Thymus (tissue), 11 donors: ENCODE measurements around the gene VGLL4. TPM values are rescaled to one million over a fixed set of nuclear protein-coding genes. Genes with fewer than 3 reads are reported as not detected.

Source experiments
- DNase-seq, 9 donors: peaks; one replicate each; pipeline ENCODE4 v3.0.0-alpha.2; 2013; ENCODE audit warnings: low spot score in 9 of 9, low read depth in 6 of 9, missing footprints in 1 of 9
- H3K27ac ChIP-seq, 2 donors: one replicate each; pipeline ENCODE4 v1.5.1; 2013; ENCODE audit warnings: control low read depth in 1 of 2, low read depth in 1 of 2, low read length in 1 of 2, mild to moderate bottlenecking in 1 of 2, moderate library complexity in 1 of 2
- H3K27me3 ChIP-seq, 2 donors: one replicate each; pipeline ENCODE4 v1.5.1; 2013; ENCODE audit warnings: low read length in 1 of 2; ENCODE audit not compliant: control insufficient read depth in 2 of 2, insufficient read depth in 1 of 2
- H3K36me3 ChIP-seq, 2 donors: one replicate each; pipeline ENCODE4 v1.5.1; 2013; ENCODE audit warnings: low read length in 1 of 2, mild to moderate bottlenecking in 1 of 2, moderate library complexity in 1 of 2; ENCODE audit not compliant: control insufficient read depth in 2 of 2, insufficient read depth in 2 of 2
- H3K4me1 ChIP-seq, 2 donors: one replicate each; pipeline ENCODE4 v1.5.1; 2013; ENCODE audit warnings: low read length in 2 of 2; ENCODE audit not compliant: control insufficient read depth in 2 of 2, insufficient read depth in 2 of 2
- H3K4me3 ChIP-seq, 2 donors: one replicate each; pipeline ENCODE4 v1.5.1; 2013; ENCODE audit warnings: low read length in 2 of 2, control low read depth in 1 of 2, mild to moderate bottlenecking in 1 of 2
- H3K9me3 ChIP-seq, 2 donors: one replicate each; pipeline ENCODE4 v1.5.1; 2013; ENCODE audit warnings: low read length in 1 of 2, mild to moderate bottlenecking in 1 of 2; ENCODE audit not compliant: control insufficient read depth in 2 of 2, insufficient read depth in 1 of 2
- WGBS: extraction: QIAGEN DNeasy Blood & Tissue Kit; methylation state at CpG from one replicate; pipeline ENCODE4 v1.1.7; 2013; 5-methylcytosine and 5-hydroxymethylcytosine counted together
- polyA plus RNA-seq: library from polyadenylated mRNA; stranded (reverse); fragments of 200-250 nt; gene quantifications from one replicate; pipeline ENCODE4 v1.2.3, GENCODE V29; 2013
- total RNA-seq: library from RNA; stranded (reverse); fragments of 120-200 nt; gene quantifications from one replicate; pipeline ENCODE4 v1.2.4, GENCODE V29; 2013
- donor health status: healthy.

Gene VGLL4
- total and polyA plus RNA-seq, 2 donors, result 47.0 to 49.2 TPM

GRCh38 chr3:11606865-11607440, 36.8 kb downstream of the VGLL4 start:
- H3K4me1 ChIP-seq, result peaks cover 3 to 28% of the 10 kb centered on the region in 2 donors
- WGBS, result 96% methylated on average over 6 of the region's 6 CpGs
- H3K27ac ChIP-seq, result peak overlapping the region in 1 of 2 donors; percentile 46

GRCh38 chr3:11606090-11606784, 37.5 kb downstream of the VGLL4 start:
- H3K4me1 ChIP-seq, result peaks cover 4 to 33% of the 10 kb centered on the region in 2 donors
- no peaks in the 10 kb centered on the region for H3K9me3 ChIP-seq
- 91% methylated on average over 11 of the region's 11 CpGs for WGBS
- H3K27me3 ChIP-seq, result no peaks in the 10 kb centered on the region
- H3K4me3 ChIP-seq, result no peak overlapping the region
- H3K36me3 ChIP-seq, result peaks cover 8% of the 10 kb centered on the region in 2 donors
- DNase-seq, result no peak
- H3K27ac ChIP-seq, result no peak overlapping the region

More at GRCh38 chr3:11606865-11607440, 36.8 kb downstream of the VGLL4 start:
- Histone ChIP-seq H3K36me3 (peaks cover 3% of the 10 kb centered on the region in 2 donors), H3K27me3 (no peaks in the 10 kb centered on the region), H3K9me3 (no peaks in the 10 kb centered on the region), H3K4me3 (no peak overlapping the region)
- DNase-seq, result no peak

DNA sequence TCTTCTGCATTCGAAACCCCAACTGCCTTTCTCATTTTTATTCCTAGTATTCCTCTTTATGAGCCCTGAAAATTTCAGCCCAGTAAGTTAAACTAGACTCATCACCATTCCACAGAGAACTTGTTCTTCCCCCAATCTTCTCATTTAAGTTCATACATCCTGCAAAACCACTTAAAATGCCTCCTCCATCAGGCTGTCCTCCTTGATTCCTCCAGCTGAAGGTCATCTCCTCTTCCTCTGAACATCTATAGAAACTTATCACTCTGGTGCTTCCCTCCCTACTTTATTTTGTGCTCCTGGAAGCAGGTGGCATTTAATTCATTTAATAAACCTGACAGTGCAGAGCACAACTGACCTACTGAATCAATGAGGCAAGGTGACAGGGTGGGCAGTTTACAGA, 38.3 kb downstream of the VGLL4 start:
- Histone ChIP-seq H3K36me3 (peaks cover 17% of the 10 kb centered on the region in 2 donors), H3K27ac (no peak overlapping the region), H3K9me3 (no peaks in the 10 kb centered on the region), H3K27me3 (no peaks in the 10 kb centered on the region), H3K4me3 (no peak overlapping the region), H3K4me1 (peaks cover 4 to 40% of the 10 kb centered on the region in 2 donors)
- WGBS, result 98% methylated on average over 1 of the region's 1 CpG
- DNase-seq, result no peak

DNA sequence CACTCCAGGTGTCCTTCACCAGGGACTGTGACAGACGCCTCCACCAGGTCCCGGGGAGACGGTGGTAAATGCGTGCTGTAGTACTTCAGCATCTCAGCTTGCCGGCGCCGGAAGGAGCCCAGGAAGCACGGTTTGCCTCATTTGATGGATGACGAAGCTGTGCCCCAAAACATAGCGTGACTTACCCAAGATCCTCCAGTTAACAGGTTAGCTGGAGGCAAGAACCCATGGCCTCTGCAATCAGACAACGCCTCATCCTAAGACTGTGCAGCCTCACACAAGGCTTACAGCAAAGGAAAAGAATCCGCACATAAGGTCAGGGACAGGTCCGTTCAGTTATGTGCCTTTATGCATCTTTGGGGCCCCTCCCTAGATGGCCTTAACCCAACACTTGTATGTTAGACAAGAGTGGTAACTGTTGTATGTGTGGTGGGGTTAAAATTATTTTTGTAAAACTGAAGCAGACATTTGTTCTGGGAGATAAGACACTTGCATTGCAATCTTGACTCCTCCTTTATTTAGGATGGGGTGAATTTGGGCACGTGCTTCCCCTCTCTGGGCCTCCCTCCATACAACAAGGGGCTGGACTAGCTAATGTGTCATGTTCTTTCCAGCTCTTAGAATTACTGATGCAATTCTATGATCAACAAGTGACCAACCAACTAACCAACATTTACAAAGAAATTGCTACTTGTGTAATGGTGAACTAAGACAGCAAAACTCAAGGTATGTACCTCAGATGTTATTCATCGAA, 39.4 kb downstream of the VGLL4 start:
- peak overlapping the region; percentile 56 to 61 for H3K27ac ChIP-seq
- peaks cover 20 to 24% of the 10 kb centered on the region in 2 donors for H3K36me3 ChIP-seq
- no peak for DNase-seq
- no peaks in the 10 kb centered on the region for H3K9me3 ChIP-seq
- H3K4me1 ChIP-seq, result peaks cover 4 to 36% of the 10 kb centered on the region in 2 donors
- no peaks in the 10 kb centered on the region for H3K27me3 ChIP-seq
- whole genome bisulfite sequencing, result 89% methylated on average over 15 of the region's 15 CpGs
- no peak overlapping the region for H3K4me3 ChIP-seq

DNA sequence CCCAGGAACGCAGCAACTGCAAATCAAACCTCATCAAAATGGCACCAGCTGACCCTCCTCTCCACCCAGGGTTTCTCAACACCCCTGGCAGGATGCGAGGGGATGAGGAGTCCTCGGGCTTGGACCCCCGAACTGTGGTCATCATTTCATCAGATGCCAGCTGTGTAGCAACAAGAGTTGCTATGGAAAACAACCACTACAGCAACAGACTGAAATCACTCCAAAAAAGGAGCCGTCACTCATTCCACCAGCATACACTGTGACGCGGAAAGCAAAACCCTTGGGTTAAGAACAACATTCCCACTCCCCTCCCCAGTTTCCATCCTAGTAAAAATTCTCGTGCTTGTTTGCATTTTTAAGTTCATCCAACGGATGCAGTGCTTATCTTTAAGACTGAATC, 40.1 kb downstream of the VGLL4 start:
- Histone ChIP-seq H3K27me3 (no peaks in the 10 kb centered on the region), H3K4me1 (peaks cover 4 to 32% of the 10 kb centered on the region in 2 donors), H3K36me3 (peaks cover 20 to 24% of the 10 kb centered on the region in 2 donors), H3K27ac (peak overlapping the region; percentile 56 to 64), H3K4me3 (no peak overlapping the region), H3K9me3 (no peaks in the 10 kb centered on the region)
- no peak for DNase-seq
- 90% methylated on average over 9 of the region's 9 CpGs for WGBS

GRCh38 chr3:11602886-11603527, 40.7 kb downstream of the VGLL4 start:
- no peak for DNase-seq
- Histone ChIP-seq H3K4me1 (peaks cover 4 to 32% of the 10 kb centered on the region in 2 donors), H3K36me3 (peaks cover 23 to 27% of the 10 kb centered on the region in 2 donors), H3K27ac (peak overlapping the region in 1 of 2 donors; percentile 56), H3K4me3 (no peak overlapping the region), H3K27me3 (no peaks in the 10 kb centered on the region), H3K9me3 (peaks cover 0 to 5% of the 10 kb centered on the region in 2 donors)
- WGBS, result 96% methylated on average over 5 of the region's 5 CpGs

DNA sequence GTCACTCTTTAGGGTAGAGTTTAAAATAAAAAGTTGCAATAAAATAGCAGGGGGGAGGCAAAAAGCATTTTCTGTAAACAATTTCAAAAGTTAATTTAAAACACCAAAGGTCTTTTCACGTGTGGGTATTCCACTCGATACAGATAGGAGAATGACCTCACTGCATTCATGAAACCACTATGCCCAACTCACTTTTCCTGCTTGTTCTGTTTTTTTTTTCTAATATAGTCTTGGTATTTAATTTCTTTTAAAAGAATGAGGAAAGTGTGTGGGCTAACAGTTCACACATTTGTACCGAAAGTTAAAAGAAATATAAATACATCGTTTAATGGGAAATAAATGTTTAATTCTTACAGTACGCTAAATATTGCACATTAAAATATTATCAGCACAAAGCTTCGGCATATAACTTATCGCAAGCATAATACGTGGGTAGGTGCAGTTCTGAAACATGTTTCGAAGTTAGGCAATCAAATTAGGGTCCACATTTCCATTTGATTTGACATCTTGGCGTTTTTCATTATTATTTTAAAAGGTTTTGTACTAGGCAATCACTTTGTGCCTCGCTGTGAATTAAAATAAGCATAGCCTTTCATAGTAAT, 41.4 kb downstream of the VGLL4 start:
- WGBS, result 84% methylated on average over 11 of the region's 11 CpGs
- peaks cover 4 to 32% of the 10 kb centered on the region in 2 donors for H3K4me1 ChIP-seq
- H3K27me3 ChIP-seq, result no peaks in the 10 kb centered on the region
- H3K4me3 ChIP-seq, result no peak overlapping the region
- no peak for DNase-seq
- peak overlapping the region in 1 of 2 donors; percentile 67 for H3K27ac ChIP-seq
- H3K9me3 ChIP-seq, result peaks cover 0 to 10% of the 10 kb centered on the region in 2 donors
- H3K36me3 ChIP-seq, result peaks cover 23 to 31% of the 10 kb centered on the region in 2 donors

DNA sequence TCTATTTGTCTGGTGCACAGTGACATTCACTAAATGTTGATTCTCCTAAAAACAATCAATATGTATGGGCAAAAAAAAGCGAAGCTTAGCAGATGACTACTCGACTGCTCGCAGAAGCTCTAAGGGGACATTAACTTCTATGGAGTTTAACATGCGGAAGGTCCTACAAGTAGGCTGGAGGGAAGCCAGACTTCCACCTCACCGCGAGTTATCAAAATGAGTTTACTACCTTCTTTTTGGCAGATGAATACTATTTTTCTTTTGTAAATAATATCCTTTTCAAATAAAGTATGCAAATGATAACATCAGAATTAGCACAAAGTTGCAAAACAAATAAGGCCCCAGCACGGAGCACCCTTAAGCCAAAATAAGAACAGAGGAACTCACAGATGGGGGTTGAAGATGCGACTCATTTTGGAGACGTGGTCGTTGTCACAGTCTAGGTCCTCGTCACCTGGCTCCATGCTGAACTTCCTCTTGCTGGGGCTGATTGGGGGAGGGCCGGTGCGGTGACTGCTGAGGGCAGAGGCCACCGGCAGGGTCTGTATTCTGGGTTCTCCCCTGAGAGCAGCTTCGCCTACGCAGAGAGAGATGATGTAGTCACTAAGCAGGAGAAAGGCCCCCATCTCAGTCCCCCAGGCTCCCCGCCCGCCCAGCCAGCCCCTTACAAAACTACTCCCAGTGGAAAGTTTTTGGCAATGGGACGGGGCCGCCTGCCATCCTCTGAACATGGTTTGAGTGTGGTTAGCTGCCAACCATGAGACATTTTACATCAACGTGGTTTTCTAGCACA, 42.1 kb downstream of the VGLL4 start:
- Histone ChIP-seq H3K4me1 (peaks cover 4 to 32% of the 10 kb centered on the region in 2 donors), H3K27ac (peak overlapping the region; percentile 49 to 67), H3K27me3 (no peaks in the 10 kb centered on the region), H3K4me3 (no peak overlapping the region), H3K9me3 (peaks cover 0 to 10% of the 10 kb centered on the region in 2 donors), H3K36me3 (peaks cover 23 to 36% of the 10 kb centered on the region in 2 donors)
- WGBS, result 49% methylated on average over 21 of the region's 21 CpGs
- DNase-seq, result peak in 2 of 9 donors; percentile 46 to 64
